K562 (cell line): ENCODE measurements around the gene SHF. TPM values are rescaled to one million over a fixed set of nuclear protein-coding genes. Genes with fewer than 3 reads are reported as not detected.

Experiments
- ATAC-seq: fragments of 200-7000 bp; cut with Tn5 transposase; 3 replicates; pipeline ENCODE4 v1.9.1; 2020; ENCODE audit warnings: moderate library complexity
- BruUV-seq: library from RNA; stranded (reverse); fragments of 400-500 nt; replicated peaks from 2 replicates; lab custom pipeline; 2021; lab: Mats Ljungman, UMichigan
- CTCF ChIA-PET: fragments of 300-600 bp; formaldehyde crosslinking; extraction: SDS; loops from one replicate; lab custom pipeline; 2021; ENCODE audit warnings: low intra/inter-chr PET ratio; lab: Yijun Ruan, JAX
- POLR2A ChIA-PET: fragments of 300-600, 350-650 bp; sonication (Branson Sonifier 250); formaldehyde crosslinking; extraction: SDS; loops from one replicate; lab custom pipeline; 2021; ENCODE audit warnings: antibody characterized with exemption, inconsistent platforms; lab: Yijun Ruan, JAX
- DNase-seq, 4 experiments: peaks; one replicate each; pipeline versions ENCODE4 v3.0.0 to v3.0.0-alpha.2; 2011 to 2018; ENCODE audit warnings: low spot score in 3 of 4, mixed read lengths in 3 of 4; ENCODE audit errors: extremely low read depth in 1 of 4
- FAIRE-seq: peaks from 2 replicates; lab custom pipeline; 2011; peaks lifted over from hg19 to GRCh38; lab: Jason Lieb, UNC
- H2AFZ ChIP-seq: 2 replicates; pipeline ENCODE4 v1.6.0; 2011; ENCODE audit warnings: low read depth, low read length, control low read depth, inconsistent platforms
- H3K27ac ChIP-seq: fragments of 200-600 bp; 3 replicates; pipeline ENCODE4 v1.8.0; 2011; ENCODE audit warnings: low read depth, mild to moderate bottlenecking, control low read depth, inconsistent platforms, low read length, moderate library complexity, mixed read lengths; ENCODE audit errors: extremely low read depth
- H3K27me3 ChIP-seq, 2 experiments: fragments of 300-600 bp in 1 of 2; 2 replicates in 1 of 2; 3 replicates in 1 of 2; pipeline versions ENCODE4 v1.6.0 to v1.8.0; 2011; ENCODE audit warnings: inconsistent platforms in 2 of 2, low read length in 2 of 2, mild to moderate bottlenecking in 1 of 2, mixed read lengths in 1 of 2, moderate library complexity in 1 of 2; ENCODE audit not compliant: control insufficient read depth in 2 of 2, insufficient read depth in 2 of 2
- H3K36me3 ChIP-seq: fragments of 300-600 bp; 3 replicates; pipeline ENCODE4 v1.8.0; 2011; ENCODE audit warnings: mild to moderate bottlenecking, low read length, inconsistent platforms; ENCODE audit not compliant: control insufficient read depth, insufficient read depth
- H3K4me1 ChIP-seq, 2 experiments: fragments of 200-600 bp in 1 of 2; replicated peaks in 1 of 2; 2 replicates in 1 of 2; 3 replicates in 1 of 2; pipeline versions ENCODE4 v1.5.1 to v1.8.0; 2011; ENCODE audit warnings: inconsistent platforms in 2 of 2, low read length in 2 of 2, mild to moderate bottlenecking in 1 of 2, mixed read lengths in 1 of 2, moderate library complexity in 1 of 2; ENCODE audit not compliant: control insufficient read depth in 2 of 2, insufficient read depth in 2 of 2
- H3K4me2 ChIP-seq: 2 replicates; pipeline ENCODE4 v1.6.1; 2011; ENCODE audit warnings: low read length, control low read depth, inconsistent platforms, mixed read lengths; ENCODE audit not compliant: insufficient read depth
- H3K4me3 ChIP-seq: fragments of 200-600 bp; sonication (generic), shearing (Covaris generic); 2 replicates; pipeline ENCODE4 v1.5.1; 2016; ENCODE audit warnings: control low read depth, inconsistent platforms
- H3K79me2 ChIP-seq: fragments of 200-600 bp; 3 replicates; pipeline ENCODE4 v1.8.0; 2011; ENCODE audit warnings: low read length, inconsistent platforms; ENCODE audit not compliant: control insufficient read depth, insufficient read depth
- H3K9ac ChIP-seq, 2 experiments: 2 replicates each; pipeline versions ENCODE4 v1.6.0 to v1.6.1; 2011; ENCODE audit warnings: low read depth in 2 of 2, low read length in 2 of 2, control low read depth in 1 of 2, inconsistent platforms in 1 of 2, mild to moderate bottlenecking in 1 of 2, mixed read lengths in 1 of 2; ENCODE audit not compliant: insufficient read depth in 1 of 2
- H3K9me1 ChIP-seq: one replicate; pipeline ENCODE4 v1.6.0; 2011; ENCODE audit warnings: inconsistent platforms, mild to moderate bottlenecking, low read length, moderate library complexity; ENCODE audit not compliant: control insufficient read depth, insufficient read depth
- H3K9me3 ChIP-seq: replicated peaks from 2 replicates; pipeline ENCODE4 v1.5.1; 2011; ENCODE audit warnings: low read depth, low read length, inconsistent platforms; ENCODE audit not compliant: control insufficient read depth, insufficient read depth
- H4K20me1 ChIP-seq: replicated peaks from 2 replicates; pipeline ENCODE4 v1.6.1; 2011; ENCODE audit warnings: low read length, inconsistent platforms, mixed read lengths; ENCODE audit not compliant: control insufficient read depth, insufficient read depth
- ARID3B ChIP-seq: fragments of 250-450 bp; sonication (Bioruptor Pico); IDR thresholded peaks from 2 replicates; pipeline ENCODE4 v1.4.0; 2020; ENCODE audit warnings: borderline replicate concordance
- BDP1 ChIP-seq: IDR thresholded peaks from 3 replicates; pipeline ENCODE4 v1.6.1; 2011; ENCODE audit not compliant: insufficient read length, insufficient read depth
- CBX1 ChIP-seq: sonication (generic); IDR thresholded peaks from 2 replicates; pipeline ENCODE4 v1.6.1; 2016; ENCODE audit warnings: antibody characterized with exemption, low read depth, mild to moderate bottlenecking
- MED1 ChIP-seq: sonication (generic); formaldehyde crosslinking; IDR thresholded peaks from 2 replicates; pipeline ENCODE4 v1.8.1; 2023; ENCODE audit warnings: missing genetic modification reagents, borderline replicate concordance
- NR2C2 ChIP-seq, 2 experiments: fragments of 200-800 bp in 1 of 2; sonication (Bioruptor generic) in 1 of 2; sonication (generic) in 1 of 2; formaldehyde crosslinking in 1 of 2; IDR thresholded peaks; 2 replicates each; pipeline versions ENCODE4 v1.6.1 to v1.8.0; 2016 to 2022; ENCODE audit warnings: mild to moderate bottlenecking in 1 of 2, missing compliant biosample characterization in 1 of 2, missing genetic modification characterization in 1 of 2, missing genetic modification reagents in 1 of 2
- PML ChIP-seq: IDR thresholded peaks from 2 replicates; pipeline ENCODE4 v1.6.1; 2012; ENCODE audit warnings: low read length, inconsistent platforms
- STAT5A ChIP-seq: IDR thresholded peaks from 2 replicates; pipeline ENCODE4 v1.6.1; 2012; ENCODE audit warnings: low read length, inconsistent platforms, borderline replicate concordance
- TCF7 ChIP-seq: sonication (generic); IDR thresholded peaks from 2 replicates; pipeline ENCODE4 v1.6.1; 2016; ENCODE audit warnings: antibody characterized with exemption, borderline replicate concordance
- ZBED1 ChIP-seq: IDR thresholded peaks from 2 replicates; pipeline ENCODE4 v1.6.1; 2014
- ZNF311 ChIP-seq: fragments of 250-450 bp; sonication (Bioruptor Pico); IDR thresholded peaks from 2 replicates; pipeline ENCODE4 v1.4.0; 2020; ENCODE audit warnings: mild to moderate bottlenecking, moderate library complexity
- ZNF316 ChIP-seq: fragments of 450-650 bp; IDR thresholded peaks from 2 replicates; pipeline ENCODE4 v1.6.1; 2016
- ZNF518B ChIP-seq: fragments of 250-450 bp; sonication (Bioruptor Pico); IDR thresholded peaks from 2 replicates; pipeline ENCODE4 v1.5.0; 2021; ENCODE audit warnings: mild to moderate bottlenecking, moderate library complexity
- ZNF583 ChIP-seq: fragments of 250-450 bp; sonication (Bioruptor Pico); IDR thresholded peaks from 2 replicates; pipeline ENCODE4 v1.4.0; 2020
- WGBS: fragments of 100-300 bp; shearing (Covaris generic); methylation state at CpG from one replicate; pipeline ENCODE4 v1.1.6; 2016; ENCODE audit warnings: low coverage, mixed read lengths; ENCODE audit not compliant: insufficient coverage; ENCODE audit errors: missing lambda C conversion rate; 5-methylcytosine and 5-hydroxymethylcytosine counted together
- in situ Hi-C: fragments of 300-500 bp; cut with MboI; formaldehyde crosslinking; loops from 4 replicates; pipeline ENCODE4 v1.15.0; 2018; ENCODE audit warnings: inconsistent platforms, mixed read lengths
- intact Hi-C: fragments of 100-400 bp; cut with micrococcal nuclease; formaldehyde crosslinking; loops from 2 replicates; pipeline ENCODE4 v1.14.2; 2022
- polyA plus RNA-seq, 8 experiments: library from polyadenylated mRNA; depleted of rRNA in 4 of 8; stranded (reverse) in 5 of 8; unstranded in 3 of 8; fragments of >200 nt; fragmentation: Nextera tagmentation in 2 of 8; fragmentation: Illumina TruSeq in 1 of 8; extraction: Ambion mirVana in 2 of 8; extraction: Trizol in 1 of 8; gene quantifications; 2 replicates each; pipeline versions ENCODE4 v1.2.1 to v1.2.3, GENCODE V29; 2011 to 2014; ENCODE audit warnings: inconsistent platforms in 1 of 8, missing spikeins in 1 of 8
- total RNA-seq, 7 experiments: library from RNA; depleted of rRNA in 6 of 7; stranded (reverse); fragments of >200 nt in 6 of 7; fragmentation: Illumina TruSeq in 2 of 7; extraction: Trizol in 2 of 7; gene quantifications; 2 replicates each; pipeline versions ENCODE4 v1.2.1 to v1.2.3, GENCODE V29; 2011 to 2021; ENCODE audit warnings: low replicate concordance in 1 of 7

Gene SHF
- total and polyA plus RNA-seq, 9 of the 15 experiments (the other 6 are each of a cell fraction or from before 2014, with no cell fraction given), result 0.51 to 2.2 (median 0.85) TPM; not detected in 2

DNA sequence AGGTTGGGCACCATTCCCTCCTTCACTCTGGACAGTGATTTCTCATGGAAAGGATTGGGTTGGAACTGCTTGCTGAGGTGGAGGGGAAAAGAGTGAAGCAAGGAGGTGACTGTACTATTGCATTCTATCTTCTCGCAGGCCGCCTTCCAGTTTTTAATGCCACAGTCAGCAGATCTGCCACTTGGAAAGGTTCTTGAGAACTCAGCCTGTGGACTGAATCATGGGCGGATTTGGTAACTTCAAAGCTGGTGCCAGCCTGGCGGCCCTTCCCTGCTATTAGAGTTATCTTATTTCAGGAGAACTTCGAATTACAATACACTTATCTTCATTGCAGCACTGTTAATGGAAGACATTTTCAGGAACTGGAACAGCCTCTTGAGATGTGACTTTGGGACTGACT lies 41.2 kb upstream of the SHF start (continued):
- TF ChIP-seq BDP1 (no peak), ZNF311 (CRISPR knock-in tag) (no peak), CBX1 (no peak), ZNF316 (peak; percentile 35), ZBED1 (no peak)

DNA sequence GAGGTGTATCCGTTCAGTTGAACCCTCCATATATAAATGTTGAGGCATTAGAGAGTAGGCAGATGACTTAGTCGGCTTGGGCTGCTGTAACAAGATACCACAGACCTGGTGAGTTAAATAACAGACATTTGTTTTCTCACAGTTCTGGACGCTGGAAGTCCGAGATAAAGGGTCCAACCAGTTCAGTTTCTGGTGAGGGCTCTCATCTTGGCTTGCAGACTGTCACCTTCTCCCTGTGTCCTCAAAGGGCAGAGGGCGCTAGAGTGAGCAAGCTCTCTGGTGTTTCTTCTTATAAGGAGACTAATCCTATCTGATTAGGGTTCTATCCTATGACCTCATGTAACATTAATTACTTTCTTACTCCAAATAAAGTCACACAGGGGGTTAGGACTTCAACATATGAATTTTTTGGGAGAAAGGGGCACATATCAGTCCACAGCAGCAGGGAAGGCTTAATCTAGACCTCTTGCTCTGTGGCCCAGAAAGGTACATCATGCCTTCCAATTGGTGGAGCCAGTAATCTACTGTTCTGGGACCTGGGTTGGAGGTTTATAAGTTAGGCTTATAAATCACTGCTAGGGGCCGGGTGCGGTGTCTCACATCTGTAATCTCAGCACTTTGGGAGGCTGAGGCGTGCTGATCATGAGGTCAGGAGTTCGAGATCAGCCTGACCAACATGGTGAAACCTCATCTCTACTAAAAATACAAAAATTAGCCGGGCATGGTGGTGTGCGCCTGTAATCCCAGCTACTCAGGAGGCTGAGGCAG lies 37.9 kb upstream of the SHF start:
- WGBS, result 8% methylated on average over 9 of the region's 11 CpGs
- Histone ChIP-seq H4K20me1 (no peaks in the 10 kb centered on the region), H3K4me2 (peak overlapping the region; percentile 6; the same call in 1 of the 2 replicates), H3K9me1 (no peaks in the 10 kb centered on the region), H3K27me3 (peaks cover 0 to 3% of the 10 kb centered on the region in 2 experiments; a peak in 1 of 5 replicates), H3K9me3 (no peaks in the 10 kb centered on the region), H3K79me2 (no peaks in the 10 kb centered on the region), H3K4me3 (no peak overlapping the region), H3K36me3 (no peaks in the 10 kb centered on the region), H2AFZ (peak overlapping the region; percentile 26; the same call in 1 of the 2 replicates), H3K9ac (no peak overlapping the region), H3K27ac (peak overlapping the region; percentile 26; the same call in 1 of the 3 replicates), H3K4me1 (peaks cover 0 to 8% of the 10 kb centered on the region in 2 experiments; a peak in 3 of 5 replicates)
- ChIA-PET CTCF (no interaction called here), POLR2A (interaction anchor here (0.6 kb wide), 1 partner anchor 13 kb away, joined by 3 read pairs; no protein-coding TSS in a partner anchor)
- FAIRE-seq (peak; percentile 68), ATAC-seq (peak; percentile 96), DNase-seq (peak in 2 of 4 experiments; percentile 41 to 79)
- intact Hi-C loops (no loop called here), in situ Hi-C loops (no loop called here)
- BruUV-seq, result no TSS peak
- TF ChIP-seq NR2C2 (CRISPR knock-in tag; IDR thresholded peaks at IDR 0.05) (no peak), NR2C2 (tag; IDR thresholded peaks at IDR 0.05) (no peak), STAT5A (peak; percentile 47; the same call in 1 of the 2 replicates), PML (peak; percentile 51; the same call in 1 of the 2 replicates), ARID3B (CRISPR knock-in tag) (no peak), TCF7 (peak; percentile 92; the same call in 1 of the 2 replicates), ZNF518B (CRISPR knock-in tag) (no peak), ZNF583 (CRISPR knock-in tag) (no peak), MED1 (CRISPR knock-in tag) (no peak)
